OCI-LY3 (cell line): Measurements from ENCODE around the gene CITED2.

Source experiments
- H2AFZ ChIP-seq: fragments of 200-600, 300-600 bp; shearing (Covaris generic); 2 replicates; pipeline ENCODE4 v1.6.0; 2014; ENCODE audit warnings: antibody characterized with exemption, low read depth, low read length
- H3K27ac ChIP-seq: fragments of 200-600, 300-600 bp; sonication (generic); 2 replicates; pipeline ENCODE4 v1.5.1; 2014; ENCODE audit warnings: mild to moderate bottlenecking, low read length, moderate library complexity, mixed read lengths
- H3K27me3 ChIP-seq: fragments of 200-600, 300-600 bp; sonication (generic); 2 replicates; pipeline ENCODE4 v1.6.1; 2014; ENCODE audit warnings: low read depth, low read length, mixed read lengths
- H3K36me3 ChIP-seq: fragments of 200-600, 300-600 bp; sonication (generic); replicated peaks from 2 replicates; pipeline ENCODE3; 2014; ENCODE audit warnings: low read depth, low read length, mixed read lengths
- H3K4me1 ChIP-seq: fragments of 300-600, 200-600 bp; sonication (generic); 2 replicates; pipeline ENCODE4 v1.6.1; 2014; ENCODE audit warnings: low read length, mixed read lengths
- H3K4me2 ChIP-seq: fragments of 200-600, 300-600 bp; sonication (generic); 2 replicates; pipeline ENCODE4 v1.6.1; 2014; ENCODE audit warnings: low read length, mixed read lengths
- H3K4me3 ChIP-seq: fragments of 300-600, 200-600 bp; sonication (generic); 2 replicates; pipeline ENCODE4 v1.5.1; 2014; ENCODE audit warnings: antibody characterized with exemption, mild to moderate bottlenecking, low read length, moderate library complexity
- H3K79me2 ChIP-seq: fragments of 300-600, 200-600 bp; shearing (Covaris generic); 2 replicates; pipeline ENCODE4 v1.6.1; 2014; ENCODE audit warnings: mild to moderate bottlenecking, low read length, mixed read lengths
- H3K9ac ChIP-seq: fragments of 300-600, 200-600 bp; shearing (Covaris generic); 2 replicates; pipeline ENCODE4 v1.6.0; 2014; ENCODE audit warnings: mild to moderate bottlenecking, low read length, moderate library complexity
- H3K9me3 ChIP-seq: fragments of 200-600, 300-600 bp; shearing (Covaris generic); 2 replicates; pipeline ENCODE4 v1.6.1; 2014; ENCODE audit warnings: low read length, mixed read lengths; ENCODE audit not compliant: insufficient read depth
- H4K20me1 ChIP-seq: fragments of 200-600, 300-600 bp; sonication (generic); 2 replicates; pipeline ENCODE4 v1.6.1; 2016; ENCODE audit warnings: low read length, mixed read lengths; ENCODE audit not compliant: insufficient read depth
- CTCF ChIP-seq: fragments of 200-600, 300-600 bp; sonication (generic); IDR thresholded peaks from 2 replicates; pipeline ENCODE4 v1.5.1; 2014; ENCODE audit warnings: antibody characterized with exemption, low read length, low read depth
- EZH2phosphoT487 ChIP-seq: fragments of 200-600 bp; shearing (Covaris generic); IDR thresholded peaks from 2 replicates; pipeline ENCODE4 v1.6.1; 2018; ENCODE audit warnings: antibody characterized with exemption, mixed run types, low read depth

CITED2 gene

GRCh38 chr6:139371421-139372203, 2.8 kb downstream of the CITED2 start:
- Histone ChIP-seq H4K20me1 (no peaks in the 10 kb centered on the region; the same call in 1 of the 2 replicates), H3K9me3 (no peaks in the 10 kb centered on the region), H3K9ac (no peak overlapping the region), H3K27ac (no peak overlapping the region), H3K36me3 (peaks cover 11% of the 10 kb centered on the region), H3K4me3 (no peak overlapping the region), H3K27me3 (no peaks in the 10 kb centered on the region), H3K79me2 (peaks cover 28% of the 10 kb centered on the region), H3K4me2 (no peak overlapping the region), H2AFZ (no peak overlapping the region), H3K4me1 (peaks cover 14% of the 10 kb centered on the region)
- TF ChIP-seq CTCF: no peak
- TF ChIP-seq EZH2phosphoT487: no peak

- Histone ChIP-seq H3K36me3 (peaks cover 11% of the 10 kb centered on the region), H3K27ac (no peak overlapping the region), H3K79me2 (peaks cover 28% of the 10 kb centered on the region), H3K4me3 (no peak overlapping the region), H2AFZ (no peak overlapping the region), H4K20me1 (no peaks in the 10 kb centered on the region; the same call in 1 of the 2 replicates), H3K27me3 (no peaks in the 10 kb centered on the region), H3K9me3 (no peaks in the 10 kb centered on the region), H3K9ac (no peak overlapping the region), H3K4me1 (peaks cover 7% of the 10 kb centered on the region; the same call in 1 of the 2 replicates), H3K4me2 (no peak overlapping the region)
- no peak for TF ChIP-seq CTCF
- TF ChIP-seq EZH2phosphoT487: no peak
These were observed 3.5 kb downstream of the CITED2 start for GRCh38 chr6:139370999-139371345.

- H3K79me2 ChIP-seq: peaks cover 28% of the 10 kb centered on the region
- TF ChIP-seq EZH2phosphoT487: no peak
- no peak for TF ChIP-seq CTCF
- H3K9ac ChIP-seq: no peak overlapping the region
- H3K4me2 ChIP-seq: no peak overlapping the region
- no peak overlapping the region for H3K27ac ChIP-seq
- H3K9me3 ChIP-seq: no peaks in the 10 kb centered on the region
- no peaks in the 10 kb centered on the region for H3K27me3 ChIP-seq
- peaks cover 11% of the 10 kb centered on the region for H3K36me3 ChIP-seq
- no peak overlapping the region for H2AFZ ChIP-seq
- H4K20me1 ChIP-seq: no peaks in the 10 kb centered on the region; the same call in 1 of the 2 replicates
- H3K4me3 ChIP-seq: no peak overlapping the region
- H3K4me1 ChIP-seq: peaks cover 7% of the 10 kb centered on the region; the same call in 1 of the 2 replicates
These were observed 4.0 kb downstream of the CITED2 start for GRCh38 chr6:139370283-139370998.

GRCh38 chr6:139369568-139370282, 4.7 kb downstream of the CITED2 start:
- Histone ChIP-seq H3K4me2 (no peak overlapping the region), H3K4me3 (no peak overlapping the region), H3K27ac (no peak overlapping the region), H3K27me3 (no peaks in the 10 kb centered on the region), H3K4me1 (peaks cover 7% of the 10 kb centered on the region; the same call in 1 of the 2 replicates), H3K36me3 (peaks cover 11% of the 10 kb centered on the region), H2AFZ (no peak overlapping the region), H4K20me1 (no peaks in the 10 kb centered on the region; the same call in 1 of the 2 replicates), H3K79me2 (peaks cover 28% of the 10 kb centered on the region), H3K9ac (no peak overlapping the region), H3K9me3 (no peaks in the 10 kb centered on the region)
- TF ChIP-seq CTCF: peak; percentile 65
- TF ChIP-seq EZH2phosphoT487: no peak
